AG08396 (cell line): ENCODE results near the gene HIP1R.
"Not testable (repeated sequence)": the region's sequence is repeated elsewhere in the genome, so short reads cannot be mapped to it uniquely, and the experiment has no call there.

ENCODE experiments used
- DNase-seq: peaks from one replicate; pipeline ENCODE4 v3.0.0; 2012; ENCODE audit warnings: low spot score, mixed read lengths

The HIP1R gene

DNA sequence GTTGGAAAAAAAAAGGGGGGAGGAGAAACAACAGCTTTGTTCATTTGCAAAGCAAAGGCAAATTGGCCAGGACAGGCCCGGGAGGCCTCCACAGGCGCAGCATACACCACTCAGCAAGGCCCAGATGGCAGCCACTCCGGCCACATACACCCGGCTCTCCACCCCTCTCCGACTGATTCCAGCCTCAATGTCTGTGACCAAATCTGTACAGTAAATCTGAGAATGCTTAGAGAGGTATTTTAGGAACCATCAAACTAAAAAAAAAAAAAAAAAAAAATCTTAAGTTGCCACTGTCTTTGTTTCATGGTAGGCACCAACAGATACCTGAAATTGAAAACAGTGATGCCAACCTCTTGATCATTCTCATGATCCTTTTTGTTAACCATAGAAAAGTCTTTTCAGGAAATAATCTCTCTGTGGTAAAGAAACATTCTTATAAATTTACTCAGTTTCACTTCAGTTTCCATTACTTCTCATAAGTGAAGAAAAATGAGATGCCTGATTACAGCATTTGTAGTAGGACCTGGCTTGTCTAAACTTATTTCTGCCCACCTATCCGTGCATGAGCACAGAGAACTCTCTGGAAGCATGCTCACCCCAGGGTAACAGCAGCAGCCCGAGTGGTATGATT is 40.4 kb downstream of the HIP1R start:
- no peak for DNase-seq

DNA sequence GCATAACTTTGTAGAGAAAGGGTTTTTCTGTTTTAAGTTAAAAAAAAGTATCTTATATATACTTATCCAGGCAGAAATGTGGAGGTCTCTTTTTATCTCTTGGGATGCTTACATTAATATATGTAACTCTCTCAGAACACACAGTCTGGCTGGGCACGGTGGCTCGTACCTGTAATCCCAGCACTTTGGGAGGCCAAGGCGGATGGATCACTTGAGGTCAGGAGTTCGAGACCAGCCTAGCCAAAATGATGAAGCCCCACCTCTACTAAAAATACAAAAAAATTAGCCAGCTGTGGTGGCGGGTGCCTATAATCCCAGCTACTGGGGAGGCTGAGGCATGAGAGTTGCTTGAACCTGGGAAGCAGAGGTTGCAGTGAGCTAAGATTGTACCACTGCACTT is 41.0 kb downstream of the HIP1R start:
- DNase-seq: not testable (repeated sequence)

DNA sequence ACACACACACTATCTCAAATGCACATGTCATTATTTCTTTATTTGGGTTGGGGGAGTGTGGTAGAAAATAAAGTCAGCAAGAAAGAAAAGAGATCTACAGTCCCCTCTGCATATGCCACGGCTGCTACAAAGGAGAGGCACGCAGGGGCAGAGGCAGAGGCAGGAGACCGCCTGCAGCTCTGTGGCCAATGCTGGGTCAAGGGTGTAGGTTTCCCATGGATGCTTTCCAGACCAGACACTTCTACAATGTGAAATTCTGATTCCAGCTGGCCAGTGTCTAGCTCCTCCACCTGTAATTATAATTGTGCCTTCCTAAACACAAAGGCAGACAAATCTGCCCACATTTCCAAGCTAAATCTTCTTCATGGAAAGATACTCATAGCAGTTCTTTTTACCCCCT is 41.5 kb downstream of the HIP1R start:
- DNase-seq: no peak

DNA sequence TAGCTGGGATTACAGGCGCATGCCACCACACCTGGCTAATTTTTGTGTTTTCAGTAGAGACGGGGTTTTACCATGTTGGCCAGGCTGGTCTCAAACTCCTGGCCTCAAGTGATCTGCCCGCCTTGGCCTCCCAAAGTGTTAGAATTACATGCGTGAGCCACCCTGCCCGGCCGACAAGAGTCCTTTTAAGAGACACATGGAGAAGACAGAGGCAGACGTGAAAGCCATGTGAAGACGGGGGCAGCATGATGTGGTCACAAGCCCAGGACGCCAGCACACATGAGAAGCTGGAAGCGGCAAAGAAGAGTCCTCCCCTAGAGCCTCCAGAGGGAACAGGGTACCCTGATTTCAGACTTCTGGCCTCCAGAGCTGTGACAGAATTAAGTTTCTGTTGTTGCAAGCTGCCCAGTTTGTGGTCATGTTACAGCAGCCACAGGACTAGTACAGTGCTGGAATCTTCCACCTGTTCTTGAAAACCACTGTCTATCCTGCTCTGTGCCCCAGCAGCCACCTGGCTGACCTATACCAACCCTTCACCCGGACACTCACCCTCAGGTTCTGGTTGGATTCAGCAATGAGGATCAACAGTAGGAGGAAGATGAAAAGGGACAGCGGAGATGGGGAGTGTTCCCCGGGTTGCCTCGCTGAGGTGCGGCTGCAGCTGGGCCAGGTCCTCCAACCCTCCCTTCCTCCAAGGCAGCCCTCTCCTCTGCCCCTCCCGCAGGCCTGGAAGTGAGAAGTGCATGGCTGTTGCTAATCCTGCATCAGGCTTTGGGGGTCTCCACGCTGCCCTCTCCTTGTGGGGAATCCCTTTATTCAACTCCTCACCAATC is 43.7 kb downstream of the HIP1R start:
- DNase-seq: no peak

DNA sequence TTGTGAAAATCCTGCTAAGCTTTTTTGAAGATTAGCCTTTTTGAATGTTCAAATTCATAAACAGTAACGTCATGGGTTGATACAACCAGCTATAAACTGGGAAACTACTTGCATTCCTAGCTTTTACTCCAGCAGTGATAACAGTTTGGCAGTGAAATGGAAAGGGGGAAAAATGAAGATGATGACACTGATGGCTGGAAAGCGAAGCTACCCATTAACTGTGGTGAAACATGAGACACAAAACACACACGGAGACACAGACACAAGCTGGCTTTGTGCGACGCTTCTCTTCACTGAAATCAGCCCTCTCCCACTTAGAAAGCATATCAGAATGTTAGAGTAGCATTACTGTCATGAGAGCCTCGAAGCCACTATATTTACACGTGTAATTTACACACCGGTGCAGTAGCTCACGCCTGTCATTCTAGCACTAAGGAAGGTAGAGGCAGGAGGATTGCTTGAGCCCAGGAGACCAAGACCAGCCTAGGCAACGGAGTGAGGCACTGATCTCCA is 45.0 kb downstream of the HIP1R start:
- peak; percentile 47 for DNase-seq

DNA sequence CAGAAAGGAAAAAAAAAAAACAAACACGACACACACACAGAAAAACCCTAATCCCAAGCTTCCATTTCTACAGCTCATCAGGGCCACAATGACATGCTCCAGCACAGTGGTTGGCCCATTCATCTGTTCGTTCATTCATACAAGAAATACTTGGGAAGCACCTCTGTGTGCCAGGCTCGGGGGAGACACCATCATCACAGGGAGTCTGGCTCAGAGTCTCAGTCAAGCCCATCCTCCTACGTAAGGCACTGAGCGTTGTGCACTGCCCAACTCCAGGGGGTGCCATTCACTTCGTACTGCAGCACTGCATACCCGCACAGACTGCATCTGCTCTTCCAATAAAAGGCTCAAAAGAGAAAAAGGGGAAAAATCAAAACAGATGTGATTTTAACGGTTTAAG is 45.4 kb downstream of the HIP1R start:
- DNase-seq: peak; percentile 48

DNA sequence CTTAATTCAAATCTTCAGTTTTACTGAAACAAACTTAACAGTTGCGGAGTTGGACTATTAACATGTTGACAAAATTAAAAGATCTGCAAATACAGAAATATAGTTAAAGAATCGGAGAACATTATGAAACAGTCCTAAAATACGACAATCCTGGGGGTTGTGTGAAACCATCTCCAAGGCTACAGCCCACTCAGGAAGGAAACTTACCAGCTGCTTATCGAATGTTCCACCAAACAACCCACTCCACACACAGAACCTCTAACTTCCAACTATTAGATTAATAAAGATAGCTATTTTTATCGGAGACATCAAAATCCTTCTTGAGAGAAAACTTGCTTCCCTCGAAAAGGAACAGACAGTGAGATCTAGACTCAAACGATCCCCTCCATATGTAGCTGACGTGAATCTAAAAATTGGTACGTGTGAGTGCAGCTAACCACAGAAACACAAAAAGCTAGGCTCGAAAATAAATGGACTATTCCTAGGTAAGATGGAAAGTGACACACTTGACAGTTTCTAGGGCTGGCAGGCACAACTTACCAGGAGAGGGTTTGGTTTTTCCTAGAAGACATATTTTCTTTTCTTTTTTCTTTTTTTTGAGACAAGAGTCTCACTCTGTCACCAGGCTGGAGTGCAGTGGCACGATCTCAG is 47.8 kb downstream of the HIP1R start:
- DNase-seq: no peak

DNA sequence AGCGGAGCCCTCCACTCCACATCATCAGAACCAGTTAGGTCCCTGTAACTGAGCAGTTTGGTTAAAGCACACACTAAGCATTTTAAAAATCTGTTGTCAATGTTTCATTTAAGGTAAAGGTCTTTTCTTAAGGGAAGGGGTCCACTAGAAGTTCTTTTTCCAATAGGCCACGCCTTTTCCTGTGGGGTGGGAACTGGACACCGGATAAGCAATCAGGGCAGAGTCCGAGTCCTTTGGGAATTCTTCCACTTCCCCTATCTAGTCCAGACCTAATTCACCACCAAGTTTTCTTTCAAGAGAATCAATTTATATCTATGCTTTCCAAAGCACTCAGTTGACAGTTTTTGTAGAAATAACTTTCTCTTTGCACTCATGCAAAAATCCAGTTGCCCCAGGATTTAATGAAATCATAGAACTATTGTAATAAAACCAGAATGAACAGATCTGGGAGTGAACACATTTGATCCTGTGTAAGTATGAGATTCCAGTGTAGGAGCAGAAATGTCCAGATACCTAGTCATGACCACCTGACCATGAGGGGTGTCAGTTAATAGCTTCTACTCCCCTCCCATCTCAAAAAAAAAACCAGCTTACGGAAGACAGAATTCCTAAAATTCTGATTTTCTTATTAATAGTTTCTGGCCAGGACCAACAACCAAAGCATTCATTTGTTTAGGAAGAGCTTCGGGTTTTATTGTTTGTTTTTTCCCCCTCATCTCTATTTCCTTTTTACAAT is 49.0 kb downstream of the HIP1R start:
- DNase-seq: no peak

DNA sequence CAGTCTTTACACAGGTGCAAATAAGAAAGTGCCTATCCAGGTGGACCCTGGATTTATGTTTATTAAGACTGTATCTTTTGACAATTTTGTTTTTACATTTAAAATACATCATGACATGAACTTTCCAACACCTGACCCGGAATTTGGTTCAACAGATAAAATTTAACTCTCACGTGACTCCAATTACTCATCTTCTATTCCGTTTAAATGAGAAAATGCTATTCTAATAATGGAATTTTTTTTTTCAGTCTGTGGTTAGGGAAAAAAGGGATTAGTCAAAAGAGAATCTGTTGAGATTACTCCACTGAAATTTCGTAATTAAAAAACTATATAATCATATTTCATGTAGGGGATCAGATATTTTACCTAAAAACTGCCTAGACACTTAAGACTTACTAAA is 49.6 kb downstream of the HIP1R start:
- no peak for DNase-seq

DNA sequence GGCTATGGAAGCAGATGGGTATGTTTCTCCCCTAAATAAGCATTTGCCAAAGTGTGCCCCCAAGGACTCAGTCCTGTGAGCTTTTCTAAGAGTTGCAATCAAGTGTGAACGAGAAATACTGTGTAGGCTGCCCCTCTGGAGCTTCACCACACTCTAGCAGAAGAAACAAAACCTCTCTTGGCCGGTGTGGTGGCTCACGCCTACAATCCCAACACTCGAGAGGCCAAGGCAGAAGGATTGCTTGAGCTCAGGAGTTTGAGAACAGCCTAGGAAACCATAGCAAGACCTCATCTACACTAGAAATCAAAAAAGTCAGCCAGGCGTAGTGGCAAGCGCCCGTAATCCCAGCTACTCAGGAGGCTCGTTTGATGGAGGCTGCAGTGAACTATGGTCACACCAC is 50.9 kb downstream of the HIP1R start:
- no peak for DNase-seq

DNA sequence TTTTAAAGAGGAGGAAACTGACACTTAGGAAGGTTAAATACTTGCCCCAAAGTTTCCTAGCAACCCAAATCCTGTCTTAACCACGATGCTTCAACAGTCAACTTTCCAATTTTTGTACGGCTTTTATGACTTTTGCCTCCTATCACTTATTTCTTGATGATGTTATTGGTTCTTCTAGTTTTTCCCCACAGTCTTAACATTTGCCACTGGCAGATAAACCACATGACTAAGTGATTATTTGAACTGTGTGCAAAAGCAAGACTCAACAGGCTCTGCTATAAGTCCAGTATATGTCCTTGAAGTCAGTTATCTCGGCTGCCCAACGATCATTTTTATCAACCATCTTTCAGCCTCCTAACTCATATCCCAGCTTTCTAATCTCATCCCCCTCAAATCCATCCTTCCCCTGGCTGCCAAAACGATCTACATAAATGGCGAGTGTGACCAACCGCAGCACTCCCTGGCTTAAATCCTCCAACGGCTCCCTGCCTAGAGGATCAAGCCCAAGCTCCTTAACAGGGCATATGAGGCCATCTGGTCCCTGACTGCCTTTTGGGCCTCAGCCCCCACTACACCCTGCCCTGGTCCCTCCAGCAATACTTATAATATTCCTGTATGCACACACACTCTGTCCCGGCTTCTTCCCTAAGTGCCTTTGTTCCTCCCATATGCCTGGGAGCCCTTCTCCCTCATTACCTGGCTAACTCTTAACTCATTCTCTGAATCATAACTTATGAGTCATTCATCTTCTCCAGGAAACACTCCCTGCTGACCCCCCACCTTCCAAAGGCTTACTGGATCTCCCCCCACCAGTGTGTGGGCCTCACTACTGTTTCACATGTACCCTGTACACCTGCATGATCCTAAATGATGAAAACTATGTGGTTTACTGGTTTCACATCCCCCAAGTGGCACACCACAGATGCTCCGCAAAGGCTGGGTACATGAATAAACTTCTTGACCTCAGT is 51.9 kb downstream of the HIP1R start:
- no peak for DNase-seq

DNA sequence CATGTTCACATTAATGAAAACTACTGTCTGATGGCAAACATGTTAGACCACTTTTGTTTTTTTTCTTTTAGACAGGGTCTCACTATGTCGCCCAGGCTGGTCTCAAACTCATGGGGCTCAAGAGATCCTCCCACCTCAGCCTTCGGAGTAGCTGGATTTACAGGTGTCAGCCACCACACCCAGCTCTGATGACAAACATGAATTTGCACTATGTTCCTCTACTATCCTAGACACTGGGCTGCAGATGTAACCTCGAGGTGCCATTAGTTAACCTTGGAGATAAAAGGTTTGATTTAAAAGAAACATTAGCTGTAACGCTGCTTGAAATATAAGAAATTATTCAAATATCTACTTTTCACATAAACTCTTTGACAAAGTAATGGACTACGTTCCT is 52.6 kb downstream of the HIP1R start:
- DNase-seq: no peak

DNA sequence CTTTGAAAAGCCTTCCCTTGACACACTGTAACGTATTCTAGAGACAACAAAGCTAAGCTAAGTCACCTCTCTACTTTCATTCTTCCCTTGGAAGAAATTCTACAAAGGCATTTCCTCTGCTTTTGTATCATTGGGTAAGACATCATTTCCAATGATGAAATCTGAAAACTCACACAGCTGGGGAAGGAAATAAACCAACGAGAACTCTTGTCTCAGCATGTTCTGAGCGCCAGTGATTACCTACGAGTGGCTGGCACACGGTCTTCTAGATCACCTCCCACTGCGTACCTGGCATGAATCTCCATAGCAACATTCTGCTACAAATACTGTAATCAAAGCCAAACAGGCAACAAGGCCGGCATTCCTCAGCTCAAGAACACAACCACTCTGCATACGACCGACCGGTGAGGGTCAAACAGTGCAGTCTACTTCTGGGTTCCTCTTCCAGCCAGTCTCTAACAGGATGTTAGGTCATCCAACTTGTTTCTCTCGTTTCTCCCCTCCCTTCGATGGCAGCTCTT is 53.0 kb downstream of the HIP1R start:
- DNase-seq: no peak

DNA sequence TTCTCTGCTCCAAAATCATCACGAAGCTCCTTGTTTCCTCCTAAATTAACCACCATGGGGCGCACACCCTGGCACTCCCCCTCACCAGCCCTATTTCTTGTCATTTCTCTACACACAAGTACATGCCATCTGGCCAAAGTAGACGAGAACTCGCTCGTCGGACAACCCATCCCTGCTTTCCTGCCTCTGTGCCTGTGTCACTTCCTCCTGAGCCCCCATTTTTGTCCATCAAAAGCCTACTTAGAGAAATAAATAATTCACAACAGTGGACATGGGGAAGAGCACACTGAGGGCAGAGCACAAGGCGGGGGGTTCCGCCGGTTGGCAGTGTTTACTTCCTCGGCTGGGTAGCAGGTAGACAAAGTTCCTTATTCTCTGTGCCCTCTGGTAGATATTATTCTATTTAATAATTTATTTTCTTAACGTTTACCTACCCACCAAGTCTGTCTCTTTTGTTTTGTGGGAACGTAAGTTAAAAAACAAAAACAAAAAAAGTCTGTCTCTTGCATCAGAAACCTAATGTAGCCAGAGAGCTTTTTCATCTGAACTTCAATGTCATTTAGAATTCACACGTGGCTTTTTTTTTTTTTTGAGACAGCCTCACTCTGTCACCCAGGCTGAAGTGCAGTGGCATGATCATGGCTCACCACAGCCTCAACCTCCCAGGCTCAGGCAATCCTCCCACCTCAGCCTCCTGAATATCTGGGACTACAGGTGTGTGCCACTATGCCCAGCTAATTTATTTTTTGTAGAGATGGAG is 54.7 kb downstream of the HIP1R start:
- no peak for DNase-seq

DNA sequence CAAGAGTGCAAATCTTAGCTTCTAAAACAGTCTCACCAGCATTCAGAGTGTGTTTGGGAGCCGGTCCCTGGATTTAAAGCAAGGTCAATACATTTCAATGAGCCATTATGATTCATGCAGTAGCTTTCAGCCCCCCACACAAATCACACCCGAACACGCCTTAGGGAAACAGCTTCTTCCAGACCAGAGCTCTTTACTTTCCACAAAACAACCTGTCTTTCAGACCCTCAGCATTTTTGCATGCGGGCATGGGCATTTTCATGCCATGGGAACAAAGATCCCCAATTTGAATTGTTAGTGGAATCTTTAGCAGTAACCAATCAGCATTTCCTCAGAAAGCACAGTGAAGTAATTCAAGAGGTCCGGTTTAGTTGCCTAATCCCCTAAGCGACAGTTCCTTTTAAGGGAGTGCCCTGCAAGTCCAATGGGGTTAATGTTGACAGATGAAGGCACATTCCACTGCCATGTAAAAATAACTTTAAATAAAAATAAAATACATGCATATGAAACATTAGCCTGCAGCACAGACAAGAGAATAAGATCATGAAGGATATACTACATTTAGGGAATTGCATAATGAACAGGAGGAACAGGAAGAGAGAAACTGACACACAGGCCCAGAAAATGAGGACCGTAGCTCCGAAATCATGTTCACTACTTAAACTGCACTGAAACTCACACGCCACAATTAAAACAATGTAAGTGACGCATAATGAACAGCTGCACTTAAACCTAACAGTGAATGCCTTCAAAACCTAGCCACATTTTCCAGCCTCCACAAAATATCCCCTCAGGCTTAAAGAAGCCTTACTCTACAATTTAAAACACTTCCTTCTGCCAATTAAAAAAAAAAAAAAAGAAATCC is 56.6 kb downstream of the HIP1R start:
- DNase-seq: no peak

DNA sequence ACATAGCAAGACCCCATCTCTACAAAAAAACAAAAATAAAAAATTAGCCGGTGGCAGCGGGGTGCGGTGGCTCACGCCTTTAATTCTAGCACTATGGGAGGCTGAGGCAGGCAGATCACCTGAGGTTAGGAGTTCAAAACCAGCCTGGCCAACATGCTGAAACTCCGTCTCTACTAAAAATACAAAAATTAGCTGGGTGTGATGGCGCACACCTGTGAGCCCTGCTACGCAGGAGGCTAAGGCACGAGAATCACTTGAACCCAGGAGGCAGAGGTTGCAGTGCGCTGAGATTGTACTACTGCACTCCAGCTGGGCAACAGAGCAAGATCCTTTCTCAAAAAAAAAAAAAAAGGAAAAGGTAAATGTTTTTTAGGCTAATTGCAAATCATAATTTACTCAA is 57.5 kb downstream of the HIP1R start:
- DNase-seq: not testable (repeated sequence)

DNA sequence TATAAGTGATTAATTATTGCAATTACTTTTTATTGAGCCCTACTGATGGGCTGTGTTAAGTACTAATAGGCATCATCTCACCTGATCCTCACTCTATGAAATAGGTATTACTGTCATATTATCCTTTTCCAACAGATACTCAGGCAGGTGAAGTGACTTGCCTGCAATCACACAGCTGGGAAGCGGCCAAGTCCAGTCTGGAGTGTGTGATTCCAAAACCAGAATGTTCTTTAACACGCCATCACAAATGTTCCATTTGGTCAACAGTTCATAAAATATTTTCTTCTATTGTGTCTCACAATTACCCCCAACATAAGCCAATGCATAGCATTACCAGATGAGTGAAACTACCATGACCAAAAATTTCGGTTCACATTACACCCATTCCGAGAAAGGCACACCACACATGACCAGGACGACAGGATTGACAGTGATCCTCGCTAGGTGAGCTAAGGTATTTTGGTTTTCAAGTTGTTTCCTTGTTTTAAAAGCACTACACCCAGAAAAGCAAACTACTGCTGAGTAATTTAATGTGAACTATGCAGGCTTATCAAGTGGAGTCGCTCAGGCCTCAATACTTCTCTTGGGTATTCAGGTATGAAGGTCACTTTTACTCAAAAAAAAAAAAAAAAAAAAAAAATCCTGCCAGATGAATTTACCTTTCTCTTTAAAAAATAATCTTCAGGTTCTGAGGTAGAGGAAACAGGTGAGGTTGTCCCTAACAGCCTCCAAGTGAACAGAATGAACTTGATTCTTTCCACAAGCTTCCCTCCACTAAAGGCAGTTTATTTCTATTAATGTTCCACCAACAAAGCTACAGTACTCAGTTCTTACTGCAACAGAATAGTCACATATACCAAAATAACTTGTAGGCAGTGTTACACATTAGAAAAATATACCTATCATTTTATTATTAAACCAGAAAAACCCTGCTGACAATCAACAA is 58.2 kb downstream of the HIP1R start:
- no peak for DNase-seq
